NCI-H1694 treated with DMSO at 0.1 percent for 48 hours (cell line): ENCODE data around the gene OR6C1.
"Not testable (repeated sequence)": the region's sequence is repeated elsewhere in the genome, so short reads cannot be mapped to it uniquely, and the experiment has no call there.

Experiments
- DNase-seq: peaks from one replicate; lab custom pipeline; 2025; lab: John Stamatoyannopoulos, UW

Gene OR6C1

GRCh38 chr12:55314043-55314442 lies at the start of gene OR6C1:
OR6C1 (plus strand) TSS chr12:55314343; CDS start chr12:55320600, 6,257 bp downstream.
- DNase-seq, result no peak

GRCh38 chr12:55280991-55281390 lies 33.2 kb upstream of the OR6C1 start:
- DNase-seq, result no peak

- DNase-seq, result no peak
These were observed 24.1 kb upstream of the OR6C1 start for GRCh38 chr12:55289999-55290398.

- DNase-seq, result no peak
These were observed 17.7 kb upstream of the OR6C1 start, which contains the start of gene OR6C6 for GRCh38 chr12:55296469-55296868. OR6C6 (minus strand) TSS chr12:55296569; CDS start chr12:55295232, 1,337 bp downstream.

- no peak for DNase-seq
These were observed 6.1 kb downstream of the OR6C1 start for GRCh38 chr12:55320201-55320600.

- not testable (repeated sequence) for DNase-seq
These were observed 11.7 kb downstream of the OR6C1 start for GRCh38 chr12:55325801-55326200.

GRCh38 chr12:55330446-55330845 lies 16.3 kb downstream of the OR6C1 start, which contains the start of gene OR6C3:
OR6C3 (plus strand) TSS chr12:55330746; CDS start chr12:55331701, 955 bp downstream.
- no peak for DNase-seq

GRCh38 chr12:55336002-55336401 lies 21.9 kb downstream of the OR6C1 start:
- DNase-seq, result no peak

- not testable (repeated sequence) for DNase-seq
These were observed 41.2 kb downstream of the OR6C1 start for GRCh38 chr12:55355338-55355737.

GRCh38 chr12:55362675-55363074 lies 48.5 kb downstream of the OR6C1 start, which contains the start of gene OR6C75:
OR6C75 (plus strand) TSS chr12:55362975; CDS start chr12:55365111, 2,136 bp downstream.
- no peak for DNase-seq

GRCh38 chr12:55365086-55365485 lies 50.9 kb downstream of the OR6C1 start:
- no peak for DNase-seq
